Heart right ventricle (tissue), 16 donors: ENCODE results near the gene CDKN2A. TPM values are rescaled to one million over a fixed set of nuclear protein-coding genes. Genes with fewer than 3 reads are reported as not detected.
A peak's percentile ranks its signal among the peaks of the same experiment; 100 is the strongest.

ENCODE experiments used
- ATAC-seq, 8 donors: fragments of 200-7000 bp; cut with Tn5 transposase; one replicate each; pipeline ENCODE4 v1.9.1; 2020; ENCODE audit warnings: mild to moderate bottlenecking in 8 of 8, moderate library complexity in 8 of 8, moderate number of reproducible peaks in 1 of 8
- DNase-seq, 2 donors: peaks; one replicate each; pipeline ENCODE4 v3.0.0-alpha.2; 2020
- H3K27ac ChIP-seq, 10 donors: fragments of 200-600 bp; sonication (generic) in 2 of 10; one replicate each; pipeline versions ENCODE4 v1.5.0 to v1.8.0; 2020 to 2022; ENCODE audit warnings: mild to moderate bottlenecking in 3 of 10
- H3K27me3 ChIP-seq, 7 donors: fragments of 200-600 bp; one replicate each; pipeline ENCODE4 v1.8.0; 2021 to 2022; ENCODE audit warnings: mild to moderate bottlenecking in 2 of 7
- H3K36me3 ChIP-seq, 9 donors: fragments of 200-600 bp; sonication (generic) in 1 of 9; one replicate each; pipeline versions ENCODE4 v1.5.0 to v1.8.0; 2020 to 2022; ENCODE audit warnings: mild to moderate bottlenecking in 2 of 9
- H3K4me1 ChIP-seq, 9 donors: fragments of 200-600 bp; sonication (generic) in 1 of 9; one replicate each; pipeline versions ENCODE4 v1.5.0 to v1.8.0; 2020 to 2022; ENCODE audit warnings: mild to moderate bottlenecking in 4 of 9
- H3K4me3 ChIP-seq, 10 donors: fragments of 200-600 bp; sonication (generic) in 2 of 10; one replicate each; pipeline versions ENCODE4 v1.5.0 to v1.8.0; 2020 to 2022; ENCODE audit warnings: mild to moderate bottlenecking in 7 of 10, moderate library complexity in 2 of 10
- H3K9me3 ChIP-seq, 11 donors: fragments of 200-600 bp in 10 of 11; sonication (generic) in 2 of 11; one replicate each; pipeline versions ENCODE4 v1.5.0 to v1.8.0; 2013 to 2022; ENCODE audit warnings: mild to moderate bottlenecking in 2 of 11, control low read depth in 1 of 11, moderate library complexity in 1 of 11
- WGBS, 2 donors: extraction: QIAGEN DNeasy Blood & Tissue Kit; methylation state at CpG; one replicate each; pipeline ENCODE4 v1.1.7; 2013; ENCODE audit warnings: inconsistent platforms in 1 of 2; 5-methylcytosine and 5-hydroxymethylcytosine counted together
- intact Hi-C, 10 donors: fragments of 100-400 bp; cut with DNase I; formaldehyde crosslinking; loops; one replicate each; pipeline versions ENCODE4 v1.11.1 to v1.14.2; 2022
- polyA plus RNA-seq, 2 donors: library from polyadenylated mRNA; stranded (reverse); fragments of 200-250 nt; gene quantifications; one replicate each; pipeline ENCODE4 v1.2.3, GENCODE V29; 2013
- total RNA-seq, 10 donors: library from RNA; stranded (reverse); fragmentation: NEBNext Ultra II Directional in 3 of 10; extraction: Animal tissue kit (Norgen Biotek cat#: 25700) in 3 of 10; gene quantifications; one replicate each; pipeline versions ENCODE4 v1.2.1 to v1.2.4, GENCODE V29; 2021 to 2023
- TF ChIP-seq, protein P1 (sequence below), 9 donors: fragments of 200-600 bp; sonication (generic) in 2 of 9; IDR thresholded peaks; one replicate each; pipeline versions ENCODE4 v1.5.0 to v1.8.0; 2021 to 2022; ENCODE audit warnings: antibody characterized with exemption in 9 of 9, mild to moderate bottlenecking in 5 of 9, moderate library complexity in 1 of 9
- donor health status: Arrhythmogenic right ventricular cardiomyopathy.
- donor health status: ischemic (EF 13 %, LVEDD 7.1; RV severe dilation, severe dysfunction).
- donor health status: healthy with polysubstance abuse.
- donor health status: DM: no; HTN: yes; CAD: no.
- donor health status: DM: no; HTN: no; CAD: no.
- donor health status: ischemic (EF 25% LVEDD 6.9; RV normal size, moderate dysfunction).
- donor health status: ischemic (EF 25% LVEDD 5.7; RV mildly dilated, moderate dysfunction).
- donor health status: healthy.
- donor health status: DM: yes; HTN: yes; CAD: no.
- donor health status: Ischemic cardiomyopathy.
- donor health status: ischemic (EF 35%, LVEDD 5.7; RV mildly dilated, moderate dysfunction).
- donor health status: nonischemic (EF 11% LVEDD 7.7; RV severe dilation, severe dysfunction).
- donor health status: DM: yes; HTN: yes; CAD: no.
- donor health status: PGD.
- donor health status: ischemic (EF 29% LVEDD 5.4; RV normal size, mild dysfunction).
- donor health status: nonischemic (EF 23%, LVEDD 6.1; RV moderate dilation, normal function).

The CDKN2A gene
- total and polyA plus RNA-seq, 12 donors: 0.03 to 1.9 (median 0.48) TPM; not detected in 5

DNA sequence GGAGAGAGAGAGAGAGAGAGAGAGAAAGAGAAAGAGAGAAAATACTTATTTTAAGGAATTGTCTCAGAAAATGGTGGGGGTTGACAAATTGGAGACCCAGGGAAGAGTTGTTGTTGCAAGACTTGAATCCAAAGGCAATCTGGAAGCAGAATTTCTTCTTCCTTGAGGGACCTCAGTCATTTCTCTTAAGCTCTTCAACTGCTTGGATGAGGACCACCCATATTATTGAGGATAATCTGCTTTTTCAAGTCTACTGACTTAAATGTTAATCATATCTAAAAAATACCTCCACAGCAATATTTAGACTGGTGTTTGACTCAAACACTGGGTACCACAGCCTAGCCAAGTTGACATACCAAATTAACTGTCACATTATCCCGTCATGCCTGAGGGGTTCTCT lies 3.3 kb upstream of the CDKN2A start:
- Histone ChIP-seq H3K4me3 (no peak overlapping the region), H3K36me3 (no peaks in the 10 kb centered on the region), H3K9me3 (no peaks in the 10 kb centered on the region), H3K27ac (no peak overlapping the region), H3K4me1 (peaks cover 0 to 19% (median 5%) of the 10 kb centered on the region in 9 donors), H3K27me3 (peaks cover 0 to 48% (median 35%) of the 10 kb centered on the region in 7 donors)
- TF ChIP-seq, protein P1, sequence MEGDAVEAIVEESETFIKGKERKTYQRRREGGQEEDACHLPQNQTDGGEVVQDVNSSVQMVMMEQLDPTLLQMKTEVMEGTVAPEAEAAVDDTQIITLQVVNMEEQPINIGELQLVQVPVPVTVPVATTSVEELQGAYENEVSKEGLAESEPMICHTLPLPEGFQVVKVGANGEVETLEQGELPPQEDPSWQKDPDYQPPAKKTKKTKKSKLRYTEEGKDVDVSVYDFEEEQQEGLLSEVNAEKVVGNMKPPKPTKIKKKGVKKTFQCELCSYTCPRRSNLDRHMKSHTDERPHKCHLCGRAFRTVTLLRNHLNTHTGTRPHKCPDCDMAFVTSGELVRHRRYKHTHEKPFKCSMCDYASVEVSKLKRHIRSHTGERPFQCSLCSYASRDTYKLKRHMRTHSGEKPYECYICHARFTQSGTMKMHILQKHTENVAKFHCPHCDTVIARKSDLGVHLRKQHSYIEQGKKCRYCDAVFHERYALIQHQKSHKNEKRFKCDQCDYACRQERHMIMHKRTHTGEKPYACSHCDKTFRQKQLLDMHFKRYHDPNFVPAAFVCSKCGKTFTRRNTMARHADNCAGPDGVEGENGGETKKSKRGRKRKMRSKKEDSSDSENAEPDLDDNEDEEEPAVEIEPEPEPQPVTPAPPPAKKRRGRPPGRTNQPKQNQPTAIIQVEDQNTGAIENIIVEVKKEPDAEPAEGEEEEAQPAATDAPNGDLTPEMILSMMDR (IDR thresholded peaks at IDR 0.05): no peak
- no peak for ATAC-seq
- intact Hi-C loops: loop anchor here in 1 of 10 donors (10.0 kb wide), 1 partner anchor 193 kb away; the partner anchor contains the start of gene MTAP
- DNase-seq: no peak
- 89 to 94% methylated on average over 1 of the region's 1 CpG for WGBS, 2 donors

DNA sequence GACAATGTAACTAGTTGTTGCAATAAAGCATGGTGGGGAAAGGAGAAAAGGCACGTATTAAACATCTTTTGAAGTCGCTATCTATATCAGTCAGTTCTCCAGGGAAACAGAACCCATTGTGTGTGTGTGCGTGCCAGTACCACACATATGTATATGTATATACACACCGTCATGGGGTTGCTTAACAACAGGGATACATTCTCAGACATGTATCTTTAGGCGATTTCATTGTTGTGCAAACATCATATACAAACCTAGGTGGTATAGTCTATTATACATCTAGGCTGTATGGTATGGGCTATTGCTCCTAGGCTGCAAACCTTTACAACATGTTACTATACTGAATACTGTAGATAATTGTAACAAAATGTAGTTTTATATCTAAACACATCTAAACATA lies 2.7 kb upstream of the CDKN2A start:
- peaks cover 0 to 48% (median 35%) of the 10 kb centered on the region in 7 donors for H3K27me3 ChIP-seq
- peaks cover 0 to 19% (median 5%) of the 10 kb centered on the region in 9 donors for H3K4me1 ChIP-seq
- TF ChIP-seq, protein P1 (IDR thresholded peaks at IDR 0.05): no peak
- no peaks in the 10 kb centered on the region for H3K36me3 ChIP-seq
- WGBS, 2 donors: 71 to 83% methylated on average over 5 of the region's 5 CpGs
- no peak overlapping the region for H3K27ac ChIP-seq
- no peak overlapping the region for H3K4me3 ChIP-seq
- ATAC-seq: no peak
- intact Hi-C loops: loop anchor here in 1 of 10 donors (10.0 kb wide), 1 partner anchor 192 kb away; the partner anchor contains the start of gene MTAP
- H3K9me3 ChIP-seq: no peaks in the 10 kb centered on the region
- DNase-seq: no peak

DNA sequence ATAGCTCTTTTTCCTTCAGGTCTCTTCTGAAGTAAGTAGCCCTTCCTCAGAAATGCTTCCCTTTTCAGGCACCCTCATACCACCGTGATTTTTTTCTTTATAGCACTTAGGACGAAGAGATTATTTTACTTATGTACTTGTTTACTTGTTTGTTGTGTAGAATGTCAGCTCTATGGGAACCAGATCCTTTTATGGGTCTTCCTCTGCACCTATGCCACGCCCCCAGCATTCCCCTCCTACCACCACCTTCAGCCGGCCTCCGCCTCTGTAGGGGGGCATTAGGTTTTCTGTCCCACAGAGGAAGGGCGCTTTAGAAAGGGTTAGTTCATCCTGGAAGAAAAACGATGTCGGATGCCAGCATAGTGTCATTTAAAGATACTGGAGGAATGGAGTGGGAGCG lies 2.2 kb upstream of the CDKN2A start:
- Histone ChIP-seq H3K36me3 (no peaks in the 10 kb centered on the region), H3K4me3 (no peak overlapping the region), H3K27me3 (peaks cover 0 to 51% (median 35%) of the 10 kb centered on the region in 7 donors), H3K27ac (no peak overlapping the region), H3K9me3 (no peaks in the 10 kb centered on the region), H3K4me1 (peaks cover 0 to 19% (median 5%) of the 10 kb centered on the region in 9 donors)
- intact Hi-C loops: loop anchor here in 1 of 10 donors (10.0 kb wide), 1 partner anchor 192 kb away; the partner anchor contains the start of gene MTAP
- WGBS, 2 donors: 60 to 76% methylated on average over 9 of the region's 9 CpGs
- DNase-seq (no peak), ATAC-seq (no peak)
- TF ChIP-seq, protein P1 (IDR thresholded peaks at IDR 0.05): no peak

GRCh38 chr9:21995666-21996398 lies 1.6 kb upstream of the CDKN2A start:
- Histone ChIP-seq H3K4me3 (peak overlapping the region; percentile 54 to 98 (median 89)), H3K27ac (peak overlapping the region in 9 of 10 donors; percentile 59 to 98 (median 75)), H3K9me3 (no peaks in the 10 kb centered on the region), H3K4me1 (peaks cover 0 to 19% (median 5%) of the 10 kb centered on the region in 9 donors), H3K27me3 (peaks cover 0 to 51% (median 38%) of the 10 kb centered on the region in 7 donors), H3K36me3 (no peaks in the 10 kb centered on the region)
- DNase-seq: peak; percentile 26 to 59
- intact Hi-C loops: loop anchor here in 1 of 10 donors (10.0 kb wide), 1 partner anchor 191 kb away; the partner anchor contains the start of gene MTAP
- TF ChIP-seq, protein P1 (IDR thresholded peaks at IDR 0.05): peak in 4 of 9 donors; percentile 29 to 50 (median 43)
- WGBS, 2 donors: 20% methylated on average over 54 of the region's 54 CpGs
- ATAC-seq: peak; percentile 66 to 83 (median 76)
